Activated CD4-positive, alpha-beta T cell treated with anti-CD3 and anti-CD28 coated beads for 48 hours (primary cell): ENCODE data around the gene PDF.
"Not testable (repeated sequence)": the region's sequence is repeated elsewhere in the genome, so short reads cannot be mapped to it uniquely, and the experiment has no call there.

Experiments
- DNase-seq: peaks from one replicate; pipeline ENCODE4 v3.0.0-alpha.2; 2020

Gene PDF

DNA sequence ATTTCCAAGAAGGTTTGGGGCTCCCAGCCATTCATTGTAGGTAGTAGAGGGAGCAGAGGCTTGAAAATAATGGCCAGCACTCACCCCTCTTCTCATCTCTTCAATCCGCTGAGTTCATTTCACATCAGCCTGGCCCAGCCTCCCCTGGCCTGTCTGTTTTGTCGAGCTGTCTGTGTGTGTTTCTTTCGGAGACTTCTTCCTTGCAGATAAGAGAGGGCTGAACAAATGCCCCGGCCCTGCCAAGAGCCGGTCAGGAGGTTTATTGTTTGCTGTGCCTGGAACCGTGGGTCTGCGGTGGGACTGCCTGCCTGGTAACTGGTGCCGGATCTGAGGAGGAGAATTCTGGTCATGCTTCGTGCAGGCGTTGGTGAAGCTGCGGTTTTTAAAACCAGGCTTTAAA, 15.9 kb downstream of the PDF start:
- no peak for DNase-seq

DNA sequence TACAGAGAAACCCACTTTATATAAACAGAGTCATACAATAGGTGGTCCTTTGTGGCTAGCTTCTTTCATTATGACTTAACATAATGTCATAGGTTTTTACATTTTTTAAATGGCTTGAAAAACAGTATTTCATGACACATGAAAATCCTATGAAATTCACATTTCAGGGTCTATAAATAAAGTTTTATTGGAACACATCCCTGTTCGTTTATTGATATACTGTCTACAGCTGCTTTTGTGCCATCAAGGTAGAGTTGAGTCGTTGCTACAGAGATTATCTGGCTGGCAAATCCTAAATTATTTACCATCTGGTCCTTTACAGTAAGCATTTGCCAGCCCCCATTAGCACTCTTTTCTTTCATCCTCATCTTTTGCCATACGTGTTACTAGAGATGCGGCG, 16.9 kb downstream of the PDF start:
- DNase-seq, result no peak

DNA sequence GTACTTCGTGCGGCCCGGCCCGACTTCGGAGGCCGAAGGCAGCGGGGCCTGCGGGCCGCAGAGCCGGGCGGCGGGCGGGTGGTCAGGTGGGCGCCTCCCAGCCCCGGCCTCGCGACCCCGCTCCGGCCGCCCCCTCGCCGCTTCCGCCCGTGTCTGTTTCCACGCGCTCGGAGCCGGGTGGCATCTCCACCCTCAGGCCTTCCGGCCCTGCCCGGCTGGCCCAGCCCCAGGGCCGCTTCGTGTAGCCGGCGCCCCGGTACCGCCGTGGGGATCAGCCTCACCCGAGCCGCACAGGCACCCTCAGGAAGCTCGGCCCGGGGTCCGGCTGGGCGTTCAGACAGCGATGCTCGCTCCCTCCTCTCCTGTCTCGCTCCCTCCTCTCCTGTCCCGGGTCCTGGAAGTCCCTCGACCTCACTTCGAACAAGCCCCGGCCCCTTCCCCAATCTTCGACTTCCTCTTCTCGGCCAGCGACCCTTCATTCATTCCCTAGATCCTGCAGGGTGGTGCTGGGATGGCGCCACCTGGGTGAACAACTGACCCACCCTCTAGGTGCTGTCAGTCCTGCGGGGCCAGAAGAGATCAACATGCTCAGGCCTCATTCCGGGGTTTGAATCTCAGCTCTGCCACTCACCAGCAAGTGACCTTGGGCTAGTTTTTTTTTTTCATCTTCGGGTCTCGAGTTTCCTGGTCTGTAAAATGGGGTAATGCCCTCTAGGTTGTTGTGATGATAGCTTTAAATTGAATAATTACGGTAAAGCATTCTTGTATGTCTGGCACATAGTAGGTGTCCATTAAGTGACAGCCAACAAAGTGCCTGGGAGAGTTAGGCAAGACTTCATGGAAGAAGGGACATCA, 18.6 kb downstream of the PDF start:
- DNase-seq, result peak; percentile 56

GRCh38 chr16:69310653-69311532, 19.5 kb downstream of the PDF start, which contains the start of gene VPS4A:
Gene VPS4A (plus strand): TSS chr16:69311350. CDS start chr16:69311512, 162 bp downstream.
- peak; percentile 98 for DNase-seq

- no peak for DNase-seq
These were observed 21.1 kb downstream of the PDF start for GRCh38 chr16:69309316-69309715.

GRCh38 chr16:69307856-69308255, 22.5 kb downstream of the PDF start:
- no peak for DNase-seq

GRCh38 chr16:69307091-69307490, 23.3 kb downstream of the PDF start:
- no peak for DNase-seq

- DNase-seq, result no peak
These were observed 24.4 kb downstream of the PDF start for GRCh38 chr16:69306031-69306430.

DNA sequence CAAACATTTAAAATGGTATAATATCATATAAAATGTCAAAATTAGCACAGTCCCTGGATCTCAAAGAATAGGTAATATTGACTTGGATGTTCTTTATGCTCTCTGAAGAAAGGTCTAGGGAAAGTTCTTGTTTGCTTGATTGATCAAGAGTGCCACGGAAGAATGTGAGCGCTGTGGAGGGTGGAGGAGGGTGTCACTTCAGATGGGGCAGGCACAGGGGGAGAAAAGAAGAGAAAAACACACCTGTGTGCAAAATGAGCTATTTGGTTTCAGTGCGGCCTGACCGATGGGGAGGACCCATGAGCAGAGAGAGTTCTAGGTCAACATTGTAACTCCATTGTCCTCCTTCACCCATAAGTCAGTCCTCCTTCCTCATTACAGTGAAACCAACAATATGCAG, 28.1 kb downstream of the PDF start:
- no peak for DNase-seq

GRCh38 chr16:69301861-69302260, 28.5 kb downstream of the PDF start:
- DNase-seq, result no peak

- DNase-seq, result no peak
These were observed 29.2 kb downstream of the PDF start for GRCh38 chr16:69301187-69301586.

DNA sequence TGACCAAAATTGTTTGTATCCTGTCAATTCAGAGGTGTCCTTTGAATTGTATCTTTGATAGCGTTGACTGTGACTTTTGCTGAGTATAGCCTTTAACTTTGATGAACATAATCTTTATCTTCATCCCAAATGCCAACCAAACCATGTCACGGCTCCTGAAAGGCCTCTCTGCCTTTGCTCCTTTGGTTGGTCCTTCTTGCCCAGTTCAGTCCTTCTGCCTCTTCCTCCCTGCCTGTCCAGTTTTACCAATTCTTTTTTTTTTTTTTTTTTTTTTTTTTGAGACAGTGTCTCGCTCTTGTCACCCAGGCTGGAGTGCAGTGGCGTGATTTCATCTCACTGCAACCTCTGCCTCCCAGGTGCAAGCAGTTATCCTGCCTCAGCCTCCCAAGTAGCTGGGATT, 32.1 kb downstream of the PDF start:
- no peak for DNase-seq

DNA sequence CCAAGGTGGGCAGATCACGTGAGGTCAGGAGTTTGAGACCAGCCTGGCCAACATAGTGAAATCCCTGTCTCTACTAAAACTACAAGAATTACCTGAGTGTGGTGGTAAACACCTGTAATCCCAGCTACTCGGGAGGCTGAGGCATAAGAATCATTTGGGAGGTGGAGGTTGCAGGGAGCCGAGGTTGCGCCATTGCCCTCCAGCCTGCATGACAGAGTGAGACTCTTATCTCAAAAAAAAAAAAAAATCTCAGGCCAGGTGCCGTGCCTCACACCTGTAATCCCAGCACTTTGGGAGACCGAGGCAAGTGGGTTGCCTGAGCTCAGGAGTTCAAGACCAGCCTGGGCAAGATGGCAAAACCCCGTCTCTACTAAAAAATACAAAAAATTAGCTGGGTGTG, 33.6 kb downstream of the PDF start:
- DNase-seq, result not testable (repeated sequence)

DNA sequence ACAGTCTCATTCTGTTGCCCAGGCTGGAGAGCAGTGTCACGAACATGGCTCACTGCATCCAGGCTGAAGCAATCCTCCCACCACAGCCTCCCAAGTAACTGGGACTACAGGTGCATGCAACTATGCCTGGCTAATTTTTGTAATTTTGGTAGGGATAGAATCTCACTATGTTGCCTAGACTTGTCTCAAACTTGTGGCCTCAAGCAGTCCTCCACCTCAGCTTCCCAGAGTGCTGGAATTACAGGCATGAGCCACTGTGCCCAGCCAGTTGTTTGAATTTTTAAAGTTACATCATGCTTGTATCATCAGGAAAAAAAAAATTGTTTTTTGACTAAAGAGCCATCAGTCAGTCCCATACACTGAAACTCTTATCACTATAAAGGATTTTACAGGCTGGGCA, 36.3 kb downstream of the PDF start:
- DNase-seq, result no peak

DNA sequence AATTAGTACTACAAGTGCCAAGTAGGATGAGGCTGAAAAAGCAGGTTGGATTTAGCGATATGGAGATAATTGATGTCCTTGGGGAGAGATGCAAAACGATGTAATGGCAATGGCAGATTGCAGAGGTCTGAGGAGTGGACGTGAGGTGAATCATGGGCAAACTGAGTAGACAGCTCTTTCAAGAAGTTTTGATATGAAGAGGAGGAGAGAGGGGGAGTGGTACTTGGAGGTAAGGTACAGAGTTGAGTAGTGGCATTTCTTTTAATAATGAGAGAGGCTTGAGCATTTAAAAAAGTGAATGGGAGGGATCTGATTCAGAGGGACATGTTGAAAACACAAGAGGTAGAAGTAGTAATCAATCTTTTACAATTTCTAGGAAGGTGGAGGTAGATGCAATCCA, 37.0 kb downstream of the PDF start:
- no peak for DNase-seq

GRCh38 chr16:69291657-69292056, 38.7 kb downstream of the PDF start:
- not testable (repeated sequence) for DNase-seq

GRCh38 chr16:69286941-69287713, 43.3 kb downstream of the PDF start:
- DNase-seq, result peak; percentile 30

DNA sequence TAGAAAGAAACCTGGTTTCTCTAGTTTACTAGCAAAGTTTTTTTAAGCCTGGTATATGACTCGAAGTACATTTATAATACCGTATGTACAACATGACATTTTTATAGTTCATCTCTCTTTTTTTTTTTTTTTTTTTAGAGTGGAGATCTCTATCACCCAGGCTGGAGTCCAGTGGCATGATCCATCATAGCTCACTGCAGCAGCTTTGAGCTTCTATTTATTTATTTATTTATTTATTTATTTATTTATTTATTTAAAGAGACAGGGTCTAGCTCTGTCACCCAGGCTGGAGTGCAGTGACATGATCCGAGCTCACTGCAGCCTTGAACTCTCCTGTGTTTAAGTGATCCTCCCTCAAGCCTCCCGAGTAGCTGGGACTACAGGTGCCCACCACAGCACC, 45.1 kb downstream of the PDF start:
- no peak for DNase-seq

GRCh38 chr16:69283851-69284250, 46.5 kb downstream of the PDF start:
- no peak for DNase-seq

DNA sequence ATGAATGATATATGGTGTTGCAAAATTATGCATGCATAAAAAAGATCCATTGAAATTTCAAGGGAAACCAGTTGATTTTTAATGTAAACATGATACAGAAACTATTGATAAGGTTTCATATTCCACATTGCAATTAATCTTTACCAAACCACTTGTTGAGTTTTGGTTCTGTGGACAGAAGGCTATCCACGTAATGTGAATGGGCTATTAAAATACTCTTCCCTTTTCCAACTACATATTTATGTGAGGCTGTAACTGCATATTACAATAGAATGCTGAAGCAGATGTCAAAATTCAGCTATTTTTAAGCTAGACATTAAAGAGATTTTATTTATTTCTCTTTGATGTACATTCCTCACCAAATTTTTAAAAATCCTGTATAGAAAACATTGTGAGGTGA, 53.0 kb downstream of the PDF start:
- DNase-seq, result no peak
